Anterior cingulate cortex (tissue), 58 donors: ENCODE measurements around the gene TMIGD1.

Experiments used
- DNase-seq, 58 donors: peaks; one replicate each; lab custom pipeline; 2025; lab: John Stamatoyannopoulos, UW

Gene TMIGD1

GRCh38 chr17:30292286-30292858 is 41.5 kb downstream of the TMIGD1 start:
- DNase-seq: peak in 4 of 58 donors; percentile 40 to 70 (median 54)

DNA sequence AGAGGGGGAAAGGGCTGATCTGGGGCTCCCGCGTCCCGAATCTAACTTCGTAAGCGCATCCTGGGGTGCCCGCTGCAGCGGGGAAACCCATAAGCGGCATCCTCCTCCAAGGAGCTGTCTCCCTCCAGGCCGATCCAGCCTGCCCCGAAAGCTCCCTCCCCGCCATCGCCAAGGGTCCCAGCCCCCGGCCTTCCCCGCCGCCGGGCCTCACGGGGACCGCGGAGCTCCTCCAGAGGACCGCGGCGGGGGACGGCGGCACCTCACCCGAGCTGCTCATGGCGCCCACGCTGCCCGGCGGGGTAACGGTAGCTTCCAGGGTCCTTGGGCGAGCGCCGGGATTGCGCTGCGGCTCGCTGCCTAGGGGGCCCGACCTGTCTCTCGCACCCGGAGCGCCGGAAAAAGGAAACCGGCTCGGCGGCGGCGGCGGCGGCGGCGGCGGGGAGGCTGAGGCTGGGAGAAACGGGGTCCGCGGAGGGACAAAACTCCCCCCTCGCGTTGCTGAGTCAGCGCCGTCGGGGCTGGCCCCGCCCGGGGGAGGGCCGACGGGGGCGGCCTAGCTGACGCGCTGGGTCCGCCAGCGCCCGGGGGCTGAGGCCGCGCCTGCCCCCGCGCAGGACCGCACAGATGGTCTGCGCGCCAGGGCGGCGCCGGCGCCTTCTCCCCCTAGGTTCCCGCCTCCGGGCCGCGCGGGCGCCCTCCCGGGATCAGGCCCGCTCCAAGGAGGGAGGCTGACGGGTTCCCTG is 42.1 kb downstream of the TMIGD1 start, which contains the start of gene BLMH:
BLMH (minus strand) TSS at position 402 of the 743 bp plus-strand sequence; CDS start at position 277, 125 bp downstream.
- peak in 54 of 58 donors; percentile 14 to 79 (median 62) for DNase-seq

DNA sequence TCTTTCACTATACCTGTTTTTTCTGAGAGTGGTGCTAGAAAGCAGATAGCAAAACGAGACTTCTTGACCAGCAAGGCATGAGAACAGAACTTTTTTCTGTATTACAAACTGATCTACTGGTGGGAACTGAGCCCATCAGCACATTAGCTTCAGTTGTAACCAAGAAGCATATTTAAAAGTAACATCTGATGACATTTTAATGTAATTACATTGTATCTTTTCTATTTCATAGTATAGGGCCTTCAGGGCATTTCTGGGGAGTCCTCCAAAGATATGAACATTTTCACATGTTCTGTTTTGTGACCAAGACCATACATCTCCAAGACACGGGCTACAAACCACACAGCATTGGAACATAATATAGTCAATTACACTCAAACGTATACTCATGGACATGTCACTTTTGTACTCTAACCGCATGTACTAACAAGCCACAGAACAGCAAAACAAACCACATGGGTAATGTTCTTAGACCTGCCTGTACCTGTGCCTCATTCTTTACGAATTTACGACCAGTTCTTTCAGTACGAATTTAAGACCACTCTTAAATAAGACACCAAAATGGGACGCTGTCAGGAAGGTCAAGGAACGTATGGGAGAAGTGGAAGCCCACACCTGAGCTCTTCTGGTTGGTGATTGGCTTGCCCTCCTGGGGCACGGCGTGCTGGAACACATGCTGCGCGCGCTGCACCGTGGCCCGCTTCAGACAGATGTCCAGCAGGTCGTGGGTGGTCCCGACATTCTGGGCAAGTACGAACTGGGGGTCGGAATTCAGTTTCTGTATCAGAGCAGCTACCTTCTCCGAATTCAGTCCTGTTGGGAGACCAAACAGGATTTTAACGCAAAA is 42.9 kb downstream of the TMIGD1 start:
- peak in 11 of 58 donors; percentile 1 to 32 (median 15) for DNase-seq

- no peak for DNase-seq
These were observed 43.8 kb downstream of the TMIGD1 start for GRCh38 chr17:30290077-30290476.

- no peak for DNase-seq
These were observed 54.7 kb downstream of the TMIGD1 start for GRCh38 chr17:30279156-30279555.

- peak in 3 of 58 donors; percentile 0 to 4 (median 2) for DNase-seq
These were observed 55.8 kb downstream of the TMIGD1 start for GRCh38 chr17:30278032-30278431.

- no peak for DNase-seq
These were observed 57.9 kb downstream of the TMIGD1 start for GRCh38 chr17:30275911-30276310.

GRCh38 chr17:30274887-30275286 is 59.0 kb downstream of the TMIGD1 start:
- DNase-seq: no peak

- no peak for DNase-seq
These were observed 60.5 kb downstream of the TMIGD1 start for GRCh38 chr17:30273373-30273772.

- no peak for DNase-seq
These were observed 62.8 kb downstream of the TMIGD1 start for GRCh38 chr17:30271102-30271501.

DNA sequence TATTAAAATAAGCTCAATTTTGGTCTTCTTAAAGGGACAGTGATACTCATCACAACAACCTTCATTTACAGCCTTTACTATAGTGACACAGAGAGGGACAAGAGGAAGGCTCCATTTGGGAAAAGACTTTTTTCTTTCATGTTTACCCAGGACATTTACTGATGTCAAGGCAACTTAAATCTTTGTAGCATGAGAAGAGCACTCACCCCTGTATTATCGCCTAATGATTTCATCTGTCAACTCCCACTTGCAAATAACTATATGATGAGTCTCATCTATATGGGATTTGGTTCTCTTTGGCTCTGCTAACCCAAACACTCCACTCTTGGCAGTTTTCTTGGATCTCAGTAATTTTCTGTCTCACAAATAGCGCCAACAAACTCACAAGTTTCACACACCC is 66.2 kb downstream of the TMIGD1 start:
- no peak for DNase-seq
